DMS79 treated with DMSO at 0.1 percent for 48 hours (cell line): ENCODE data around the gene LVRN.
A peak's percentile ranks its signal among the peaks of the same experiment; 100 is the strongest.

Source experiments
- DNase-seq: peaks from one replicate; lab custom pipeline; 2025; lab: John Stamatoyannopoulos, UW

The LVRN gene

GRCh38 chr5:116025866-116026265 is 63.6 kb downstream of the LVRN start:
- no peak for DNase-seq

GRCh38 chr5:116032094-116032517 is 69.8 kb downstream of the LVRN start, which contains the start of gene ARL14EPL:
TSS of gene ARL14EPL (plus strand) at chr5:116032472. CDS start at chr5:116051466, 18,994 bp downstream.
- peak; percentile 7 for DNase-seq

- DNase-seq = no peak
These were observed 70.7 kb downstream of the LVRN start for GRCh38 chr5:116032991-116033390.

DNA sequence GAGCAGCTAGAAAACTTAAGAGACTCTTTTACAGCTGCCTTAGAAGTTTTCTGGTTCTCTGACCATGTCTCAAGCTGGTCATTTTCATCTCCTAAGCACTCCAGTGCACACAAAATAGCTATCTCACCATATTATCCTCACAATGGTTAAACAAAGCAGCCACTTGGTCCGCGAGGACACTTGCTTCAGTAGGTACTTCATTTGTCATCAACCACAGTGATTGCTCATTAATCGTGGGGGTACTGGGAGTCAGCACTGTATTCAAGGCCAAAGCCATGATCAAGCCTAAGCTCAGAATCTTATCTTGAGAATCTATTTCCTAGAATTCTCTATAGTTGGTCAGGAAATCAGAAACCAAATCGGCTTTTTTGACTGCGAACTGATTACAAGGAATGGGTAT is 72.8 kb downstream of the LVRN start:
- peak; percentile 5 for DNase-seq

DNA sequence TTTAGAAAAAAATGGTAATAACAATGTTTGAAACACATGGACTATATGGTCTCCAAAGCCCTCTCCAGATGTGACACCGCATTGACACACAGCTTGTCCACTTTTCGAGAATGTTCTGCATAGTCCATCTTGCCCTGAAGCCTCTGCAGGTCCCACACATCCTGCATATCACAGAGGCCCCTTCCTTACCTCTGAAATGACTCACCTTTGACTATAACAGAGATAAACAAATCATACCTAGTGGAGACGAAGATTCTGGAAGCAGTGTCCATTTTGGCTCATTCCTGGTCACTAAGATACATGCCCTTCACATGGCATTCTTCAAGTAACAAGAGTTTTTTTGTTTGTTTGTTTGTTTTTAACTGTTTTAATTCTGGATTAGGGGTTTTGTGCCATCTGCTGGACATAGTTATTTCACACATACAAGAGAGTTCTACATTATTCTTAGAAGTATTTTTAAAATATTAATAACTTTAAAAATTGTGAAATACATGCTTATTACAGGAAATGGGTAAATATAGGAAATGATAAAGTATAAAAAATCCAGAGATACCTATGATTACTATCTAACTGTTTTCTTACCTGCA is 75.1 kb downstream of the LVRN start:
- no peak for DNase-seq

DNA sequence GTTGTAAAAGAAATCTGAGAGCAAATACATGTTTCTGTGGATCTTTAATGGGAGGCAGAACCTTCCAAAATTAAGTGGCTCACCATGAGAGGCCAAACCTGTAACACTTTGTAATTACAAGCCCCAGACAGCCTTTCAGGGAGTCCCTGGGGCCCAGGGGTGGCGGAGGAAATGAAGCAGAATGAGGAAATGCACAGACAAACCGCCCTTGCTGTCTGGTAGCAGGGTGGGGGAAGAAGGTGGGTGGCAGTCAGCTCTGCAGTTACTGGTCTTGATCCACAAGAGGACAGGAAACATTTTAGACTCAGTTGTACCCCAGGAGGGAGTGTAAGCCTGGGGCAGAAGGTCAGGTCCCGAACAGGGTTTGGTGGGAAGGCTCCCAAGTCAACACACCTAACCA is 76.5 kb downstream of the LVRN start:
- DNase-seq = no peak

GRCh38 chr5:116042375-116042774 is 80.1 kb downstream of the LVRN start:
- no peak for DNase-seq

- DNase-seq = peak; percentile 3
These were observed 81.8 kb downstream of the LVRN start for GRCh38 chr5:116044073-116044472.

- no peak for DNase-seq
These were observed 83.5 kb downstream of the LVRN start for GRCh38 chr5:116045821-116046220.

DNA sequence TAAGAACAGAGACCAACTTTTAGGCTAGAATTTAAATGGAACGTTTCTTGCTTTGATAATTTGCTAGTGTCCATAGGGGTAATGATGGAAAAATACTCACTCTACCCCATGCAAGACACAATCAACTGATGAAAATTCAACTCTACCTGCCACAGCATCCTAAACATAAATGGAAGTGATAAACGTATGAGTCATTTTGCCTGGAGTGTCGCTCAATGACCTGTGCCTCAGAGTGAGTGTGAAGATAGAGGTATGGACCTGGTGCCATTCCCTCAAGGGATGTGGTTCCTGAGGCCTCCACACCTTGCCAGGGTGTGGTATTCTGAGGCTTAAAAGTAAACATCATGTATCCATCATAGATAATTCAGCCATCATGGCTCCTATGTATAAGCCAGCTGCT is 84.0 kb downstream of the LVRN start:
- DNase-seq = no peak

GRCh38 chr5:116046823-116047222 is 84.5 kb downstream of the LVRN start:
- no peak for DNase-seq

DNA sequence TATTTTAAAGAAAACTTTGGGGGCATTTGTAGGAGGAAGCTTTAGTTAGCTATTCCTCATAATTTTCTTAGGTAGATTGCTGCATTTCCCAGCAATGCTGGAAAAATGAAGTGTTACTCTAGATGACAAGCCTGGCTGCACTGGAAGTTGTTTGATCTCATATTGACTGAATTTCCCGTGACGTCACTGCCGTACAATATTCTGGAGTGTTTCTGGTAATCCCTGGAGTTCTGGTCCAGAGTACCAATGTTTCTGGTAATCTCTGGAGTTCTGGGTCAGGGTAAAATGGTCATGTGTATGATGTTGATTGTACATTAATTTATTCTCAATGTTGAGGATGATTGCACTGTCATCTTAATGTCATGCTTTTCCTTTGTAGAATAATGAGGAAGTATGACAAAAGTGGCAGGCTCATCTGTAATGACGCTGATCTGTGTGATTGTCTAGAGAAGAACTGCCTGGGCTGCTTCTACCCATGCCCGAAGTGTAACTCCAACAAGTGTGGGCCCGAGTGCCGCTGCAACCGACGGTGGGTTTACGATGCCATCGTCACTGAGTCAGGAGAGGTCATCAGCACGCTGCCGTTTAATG is 96.2 kb downstream of the LVRN start:
- DNase-seq = no peak

DNA sequence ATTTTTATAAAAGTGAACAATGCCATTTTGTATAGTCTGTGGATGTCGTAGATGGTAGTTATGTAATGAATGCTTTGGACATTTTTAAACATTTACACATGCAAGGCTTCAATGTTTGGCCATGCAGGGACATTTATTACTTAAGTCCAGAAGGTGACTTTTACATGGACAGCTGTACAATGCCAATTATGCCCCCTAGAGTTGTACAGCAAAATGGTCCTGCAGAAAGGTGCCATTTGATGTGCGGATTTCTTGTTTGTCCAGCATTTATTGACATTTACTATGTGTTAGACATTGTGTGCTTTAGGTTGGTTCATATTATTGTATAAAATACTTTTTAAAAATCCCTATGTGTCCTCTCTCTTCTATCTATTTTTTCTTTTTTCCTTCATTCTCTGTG is 100.1 kb downstream of the LVRN start:
- no peak for DNase-seq

DNA sequence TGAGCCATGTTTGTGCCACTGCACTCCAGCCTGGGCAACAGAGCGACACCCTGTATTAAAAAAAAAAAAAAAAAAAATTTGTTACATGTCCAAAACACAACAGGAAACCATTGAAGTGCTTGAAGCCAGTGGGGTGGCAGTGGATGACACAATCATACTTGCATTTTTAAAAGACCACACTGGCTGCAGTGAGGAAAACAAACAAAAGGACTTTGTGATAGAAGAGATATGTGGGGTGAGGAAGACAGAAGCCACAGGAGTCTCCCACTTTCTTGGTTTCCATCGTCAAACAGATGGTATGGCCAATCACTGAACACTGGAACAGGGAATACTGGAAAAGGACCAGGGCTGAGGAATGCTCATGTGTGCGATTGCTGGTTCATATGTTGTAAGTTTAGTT is 101.7 kb downstream of the LVRN start:
- DNase-seq = no peak

- peak; percentile 2 for DNase-seq
These were observed 105.9 kb downstream of the LVRN start for GRCh38 chr5:116068028-116068632.

DNA sequence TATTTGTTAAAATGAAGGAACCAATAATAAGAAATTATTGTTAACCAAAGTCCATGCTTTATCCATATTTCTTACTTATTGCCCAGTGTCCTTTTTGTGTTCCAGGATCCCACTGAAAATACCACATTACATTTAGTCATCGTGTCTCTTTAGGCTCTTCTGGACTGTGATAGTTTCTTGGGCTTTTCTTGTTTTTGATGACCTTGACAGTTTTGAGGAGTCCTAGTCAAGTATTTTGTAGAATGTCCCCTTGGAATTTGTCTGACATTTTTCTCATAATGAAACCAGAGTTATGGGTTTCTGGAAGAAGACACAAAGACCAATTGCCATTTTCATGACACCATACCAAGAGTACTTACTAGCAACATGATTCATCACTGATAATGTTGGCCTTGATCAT is 108.9 kb downstream of the LVRN start:
- no peak for DNase-seq

GRCh38 chr5:116075191-116075831 is 113.0 kb downstream of the LVRN start:
- no peak for DNase-seq

DNA sequence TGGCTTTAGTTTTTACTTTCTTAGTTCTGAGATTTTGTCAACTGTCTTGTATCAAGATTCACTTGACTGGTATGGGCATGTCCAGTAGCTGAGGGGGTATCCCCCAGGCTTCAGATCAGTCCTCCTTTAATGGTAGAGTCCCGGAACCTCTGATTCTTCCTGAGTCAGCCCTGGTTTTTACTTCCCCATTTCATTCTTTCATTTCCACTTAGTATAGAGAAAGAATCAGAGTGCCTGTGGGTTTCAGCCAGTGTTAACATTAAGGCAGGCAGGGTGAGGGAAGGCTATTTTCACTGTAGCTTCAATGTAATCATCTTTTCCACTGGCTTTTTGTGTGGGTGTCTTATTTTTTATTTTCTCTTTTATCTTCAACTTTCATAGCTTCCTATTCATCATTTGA is 114.2 kb downstream of the LVRN start:
- DNase-seq = no peak
